HG03025 (cell line): ENCODE results near the gene TRIM24.
"Not testable (repeated sequence)": the region's sequence is repeated elsewhere in the genome, so short reads cannot be mapped to it uniquely, and the experiment has no call there.

Source experiments
- ATAC-seq: cut with Tn5 transposase; IDR thresholded peaks from one replicate; pipeline ENCODE4 v1.9.1; 2021; ENCODE audit warnings: mild to moderate bottlenecking, moderate library complexity; ENCODE audit not compliant: unreplicated experiment, low FRiP score

TRIM24 gene

DNA sequence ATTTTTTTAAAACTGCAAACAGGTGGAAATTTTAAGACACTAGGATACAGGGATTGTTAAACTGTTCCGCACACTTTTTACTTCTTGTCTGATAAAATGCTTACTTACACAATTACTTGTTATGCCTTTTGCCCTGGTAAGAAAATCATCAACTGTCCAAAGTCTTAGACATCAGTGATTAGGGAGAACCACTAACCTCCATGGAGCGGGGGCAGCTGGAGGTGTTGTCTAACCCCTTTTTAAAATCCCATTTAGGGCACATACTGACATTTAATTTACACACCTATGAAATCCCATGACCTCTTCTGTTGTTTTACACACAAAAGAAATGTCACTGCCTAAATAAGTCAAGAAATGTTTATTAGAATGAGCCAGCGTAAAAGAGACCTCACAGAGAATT is 65.7 kb downstream of the TRIM24 start:
- ATAC-seq = no peak

DNA sequence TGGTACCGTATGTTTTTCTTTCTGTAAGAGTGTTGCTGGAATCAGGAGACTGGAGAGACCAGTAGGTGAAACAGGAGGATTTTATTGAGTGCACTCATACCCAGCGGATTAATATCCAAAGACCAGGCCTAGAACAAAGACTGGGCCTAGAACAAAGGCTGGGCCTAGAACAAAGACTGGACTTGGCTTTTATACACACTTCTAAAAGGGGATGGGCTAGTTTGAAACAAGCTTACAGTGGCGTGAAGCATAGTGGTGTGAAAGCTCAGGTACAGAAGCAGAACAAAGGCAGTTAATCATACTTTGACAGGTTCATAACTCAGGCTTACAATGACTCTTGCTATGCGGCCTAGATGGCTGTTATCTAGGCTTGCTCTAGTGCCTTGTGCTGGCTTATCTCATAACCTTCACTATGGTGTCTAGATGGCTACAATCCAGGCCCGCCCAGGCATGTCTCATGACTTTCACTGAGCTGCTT is 67.7 kb downstream of the TRIM24 start:
- no peak for ATAC-seq

DNA sequence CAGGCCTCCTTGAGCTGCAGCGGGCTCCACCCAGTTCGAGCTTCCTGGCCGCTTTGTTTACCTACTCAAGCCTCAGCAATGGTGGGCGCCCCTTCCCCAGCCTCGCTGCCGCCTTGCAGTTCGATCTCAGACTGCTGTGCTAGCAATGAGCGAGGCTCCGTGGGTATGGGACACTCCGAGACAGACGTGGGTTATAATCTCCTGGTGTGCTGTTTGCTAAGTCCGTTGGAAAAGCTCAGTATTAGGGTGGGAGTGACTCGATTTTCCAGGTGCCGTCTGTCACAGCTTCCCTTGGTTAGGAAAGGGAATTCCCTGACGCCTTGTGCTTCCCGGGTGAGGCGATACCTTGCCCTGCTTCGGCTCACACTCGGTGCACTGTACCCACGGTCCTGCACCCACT is 76.8 kb downstream of the TRIM24 start:
- not testable (repeated sequence) for ATAC-seq

DNA sequence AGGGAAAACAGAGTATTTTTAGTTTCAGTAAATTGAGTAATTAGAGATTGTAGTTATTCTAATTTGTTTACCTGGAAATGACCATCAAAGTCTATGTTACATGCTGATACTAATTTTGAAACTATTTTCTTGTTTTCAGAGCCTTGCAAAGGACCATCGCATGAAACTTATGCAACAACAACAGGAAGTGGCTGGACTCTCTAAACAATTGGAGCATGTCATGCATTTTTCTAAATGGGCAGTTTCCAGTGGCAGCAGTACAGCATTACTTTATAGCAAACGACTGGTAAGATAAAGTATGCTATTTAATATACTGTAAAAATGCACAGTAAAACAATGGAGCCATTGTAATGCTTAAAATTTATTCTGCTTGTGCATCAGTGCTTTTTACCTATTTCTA is 78.5 kb downstream of the TRIM24 start:
- ATAC-seq = no peak

DNA sequence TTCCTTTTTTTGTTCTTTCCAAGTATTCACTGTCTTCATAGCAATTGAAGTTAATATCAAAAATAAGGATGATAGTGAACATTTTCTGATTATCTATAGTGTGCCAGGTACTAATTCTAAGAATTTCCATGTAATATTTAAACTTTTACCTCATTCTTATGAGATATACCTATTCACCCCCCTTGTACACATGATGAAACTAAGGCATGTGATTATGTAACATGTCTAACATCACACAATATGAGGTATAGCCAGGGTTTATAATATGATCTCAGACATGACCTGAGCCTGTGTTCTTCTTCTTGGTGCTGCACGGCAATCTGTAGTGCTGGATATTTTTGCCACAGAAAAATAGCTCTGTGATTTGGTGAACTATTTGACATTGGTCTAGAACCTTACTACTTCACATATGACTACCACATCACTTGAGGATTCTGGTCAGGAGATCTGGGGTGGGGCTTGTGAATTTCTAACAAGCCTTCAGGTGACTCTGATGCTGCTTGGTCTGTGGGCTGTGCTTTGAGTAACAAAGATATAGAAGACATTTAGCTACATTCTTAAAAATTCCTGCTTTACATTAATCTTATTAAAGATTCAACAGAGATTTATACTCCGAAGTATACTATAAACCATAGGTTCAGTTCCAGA is 79.1 kb downstream of the TRIM24 start:
- no peak for ATAC-seq

DNA sequence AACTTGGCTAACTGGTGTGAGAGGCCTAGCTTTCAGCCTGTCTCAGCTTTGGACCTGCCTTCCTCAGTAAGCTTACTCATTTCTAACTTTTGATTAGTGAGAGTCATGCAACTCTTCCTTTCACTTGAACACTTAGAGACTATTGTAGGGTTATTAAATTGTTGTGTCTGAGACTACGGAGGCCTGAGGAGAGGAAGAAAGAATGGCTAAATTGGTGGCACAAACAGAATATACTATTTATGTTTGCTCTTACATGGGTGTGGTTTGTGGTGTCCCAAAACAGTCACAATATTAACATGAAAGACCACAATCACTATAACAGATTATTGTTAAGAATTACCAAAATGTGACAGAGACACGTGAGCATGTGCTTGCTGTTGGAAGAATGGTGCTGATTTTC is 82.1 kb downstream of the TRIM24 start:
- ATAC-seq = peak; percentile 80

DNA sequence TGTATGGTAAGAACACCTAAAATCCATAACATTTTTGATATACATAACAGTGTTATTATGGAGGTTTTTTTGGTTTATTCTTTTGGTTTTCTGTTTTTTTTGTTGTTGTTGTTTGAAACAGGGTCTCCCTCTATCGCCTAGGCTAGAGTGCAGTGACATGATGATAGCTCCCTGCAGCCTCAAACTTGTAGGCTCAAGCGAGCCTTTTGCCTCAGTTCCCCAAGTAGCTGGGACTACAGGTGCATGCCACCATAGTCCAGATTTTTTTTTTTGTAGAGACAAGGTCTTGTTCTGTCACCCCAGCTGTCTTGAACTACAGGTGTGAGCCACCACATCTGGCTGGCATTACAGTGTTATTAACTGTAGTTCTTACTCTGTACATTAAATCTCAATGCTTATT is 83.7 kb downstream of the TRIM24 start:
- no peak for ATAC-seq

DNA sequence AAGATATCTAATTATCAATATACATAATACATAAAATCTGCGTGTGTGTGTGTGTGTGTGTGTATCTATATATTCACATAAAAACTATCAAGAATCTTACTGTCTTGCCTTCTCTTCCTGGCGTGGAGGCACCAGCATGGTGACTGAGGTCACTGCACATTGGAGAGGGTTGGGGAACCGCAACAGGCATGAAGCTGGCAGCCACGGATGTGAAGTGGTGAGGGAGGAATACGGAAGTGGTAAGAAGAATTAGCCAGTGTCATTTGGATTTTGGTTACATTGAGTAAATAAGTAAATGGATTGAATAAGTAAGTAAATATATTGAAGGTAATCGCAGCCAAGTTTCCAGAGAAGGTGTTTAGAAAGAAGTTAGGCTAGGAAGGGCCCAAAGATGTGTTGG is 85.1 kb downstream of the TRIM24 start:
- ATAC-seq = no peak

DNA sequence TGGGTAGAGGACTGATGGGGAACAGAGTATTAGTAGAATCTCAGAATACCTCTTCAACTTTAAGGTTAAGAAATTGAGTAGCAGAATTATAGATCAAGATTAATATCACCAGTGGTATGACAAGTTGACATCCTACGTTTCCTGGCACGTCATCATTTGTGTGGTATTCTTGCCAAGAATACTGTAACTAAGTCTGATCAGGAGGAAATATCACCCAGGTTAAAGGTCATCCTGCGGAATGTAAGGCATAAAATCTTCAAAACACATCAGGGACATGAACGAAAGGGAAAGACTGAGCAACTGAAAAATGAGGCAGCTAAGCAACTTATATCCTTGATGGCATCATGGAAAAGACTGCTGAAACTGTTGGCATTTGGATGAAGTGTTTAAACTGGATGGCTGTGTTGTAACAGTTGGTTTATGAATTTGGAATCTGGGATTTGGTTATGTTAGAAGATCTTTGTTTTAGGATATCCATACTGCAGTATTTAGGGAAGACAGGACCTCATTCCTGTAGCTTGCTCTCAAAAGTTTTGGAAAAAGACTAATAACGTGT is 86.1 kb downstream of the TRIM24 start:
- no peak for ATAC-seq

DNA sequence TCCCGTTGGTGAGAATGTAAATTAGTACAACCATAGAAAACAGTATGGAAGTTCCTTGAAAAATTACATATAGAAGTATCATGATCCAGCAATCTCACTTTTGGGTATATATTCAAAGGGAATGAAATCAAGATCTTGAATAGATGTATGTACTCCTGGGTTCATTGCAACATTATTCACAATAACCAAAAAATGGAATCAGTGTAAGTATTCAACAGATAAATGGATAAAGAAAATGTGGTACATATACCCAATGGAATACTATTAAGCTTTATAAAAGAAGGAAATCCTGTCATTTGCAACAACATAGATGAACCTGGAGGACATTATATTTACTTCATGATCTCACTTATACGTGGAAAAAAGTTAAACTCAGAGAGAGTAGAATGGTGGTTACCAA is 86.8 kb downstream of the TRIM24 start:
- no peak for ATAC-seq

DNA sequence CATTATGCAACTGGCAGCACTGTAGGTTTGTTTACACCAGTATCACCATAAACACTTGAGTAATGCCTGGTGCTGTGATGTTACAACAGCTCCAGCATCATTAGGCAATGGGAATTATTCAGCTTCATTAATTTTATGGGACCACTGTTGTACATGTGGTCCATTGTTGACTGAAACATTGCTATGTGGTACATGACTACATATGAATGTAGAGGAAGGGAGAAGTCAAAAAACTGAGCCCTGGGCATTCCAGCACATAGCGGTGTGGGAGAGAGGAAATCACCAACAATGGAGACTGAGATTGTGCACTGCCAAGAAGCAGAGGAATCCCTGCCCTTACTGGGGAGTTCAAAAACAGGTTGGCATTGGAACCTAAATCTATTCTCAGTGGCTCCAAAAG is 89.0 kb downstream of the TRIM24 start:
- no peak for ATAC-seq

DNA sequence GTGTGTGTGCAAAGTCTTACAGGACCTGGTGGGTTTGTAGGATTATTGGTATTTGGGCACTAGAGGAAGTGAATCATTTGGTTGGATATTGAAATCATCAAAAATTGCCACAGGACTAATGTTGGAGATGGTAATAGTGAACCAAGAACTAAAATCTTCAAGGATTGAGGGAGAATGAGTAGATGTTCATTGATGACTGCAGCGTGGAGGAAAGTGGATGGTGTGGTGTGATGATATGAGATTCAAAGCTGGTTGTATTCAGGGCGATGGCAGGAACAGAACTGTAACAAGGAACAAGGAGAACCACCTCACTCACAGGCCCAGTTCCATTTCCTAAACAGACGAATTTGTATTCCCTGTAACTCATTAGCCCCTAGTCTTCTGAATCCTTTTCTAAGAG is 90.3 kb downstream of the TRIM24 start:
- ATAC-seq = no peak

DNA sequence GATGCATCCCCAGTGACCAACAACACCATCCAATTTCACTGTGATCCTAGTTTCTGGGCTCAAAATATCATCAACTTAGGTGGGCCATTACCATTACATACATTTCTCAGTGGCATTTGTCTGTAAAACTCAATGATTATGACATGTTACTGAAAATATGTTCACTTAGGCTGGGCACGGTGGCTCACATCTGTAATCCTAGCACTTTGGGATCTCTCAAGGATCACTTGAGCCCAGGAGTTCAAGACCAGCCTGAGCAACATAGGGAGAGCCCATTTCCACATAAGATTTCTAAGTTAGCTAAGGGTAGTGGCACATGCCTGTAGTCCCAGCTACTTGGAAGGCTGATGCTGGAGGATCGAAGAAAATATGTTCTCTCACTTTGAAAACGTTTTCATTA is 91.0 kb downstream of the TRIM24 start:
- no peak for ATAC-seq

DNA sequence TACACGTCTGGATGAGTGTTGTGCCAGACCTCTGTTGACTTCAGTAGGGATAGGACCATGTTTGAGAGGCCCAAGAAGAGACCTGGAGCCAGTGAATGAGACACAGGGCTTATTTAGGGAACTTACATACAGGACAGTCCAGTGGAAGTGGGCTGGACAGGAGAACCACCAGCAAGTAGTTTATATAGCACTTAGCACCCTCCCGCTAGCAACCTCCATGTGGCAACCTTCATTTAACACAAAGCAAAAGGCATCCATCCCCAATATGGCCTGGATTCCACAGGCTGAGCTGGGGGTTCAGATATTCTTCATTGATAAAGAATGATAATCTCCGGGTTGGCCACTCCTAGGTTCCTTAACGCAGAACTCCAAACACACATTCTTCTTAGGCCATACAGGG is 93.7 kb downstream of the TRIM24 start:
- no peak for ATAC-seq

DNA sequence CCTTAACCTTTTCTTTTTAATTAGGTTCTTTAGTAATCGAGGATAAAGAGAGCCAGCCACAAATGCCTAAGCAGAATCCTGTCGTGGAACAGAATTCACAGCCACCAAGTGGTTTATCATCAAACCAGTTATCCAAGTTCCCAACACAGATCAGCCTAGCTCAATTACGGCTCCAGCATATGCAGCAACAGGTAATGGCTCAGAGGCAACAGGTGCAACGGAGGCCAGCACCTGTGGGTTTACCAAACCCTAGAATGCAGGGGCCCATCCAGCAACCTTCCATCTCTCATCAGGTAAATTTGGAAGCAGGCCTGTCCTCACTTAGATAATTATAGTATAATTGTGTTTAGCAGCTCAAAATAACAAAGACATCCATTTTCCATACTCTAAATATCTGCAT is 94.6 kb downstream of the TRIM24 start:
- no peak for ATAC-seq

DNA sequence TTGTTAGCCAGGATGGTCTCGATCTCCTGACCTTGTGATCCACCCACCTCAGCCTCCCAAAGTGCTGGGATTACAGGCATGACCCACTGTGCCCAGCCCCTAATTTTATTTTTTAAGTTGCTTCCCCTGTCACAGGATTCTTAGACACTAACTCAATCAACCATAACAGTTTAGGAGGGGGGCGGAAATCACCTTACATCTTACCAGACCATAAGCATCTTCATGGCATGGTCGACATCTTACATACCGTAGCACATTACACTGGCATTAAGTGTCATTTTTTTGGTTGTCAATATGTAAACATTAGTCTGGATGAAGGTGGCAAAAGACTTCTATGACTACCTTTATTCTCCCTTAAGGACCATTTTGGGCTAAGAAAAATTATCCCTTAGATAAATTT is 95.6 kb downstream of the TRIM24 start:
- ATAC-seq = no peak

DNA sequence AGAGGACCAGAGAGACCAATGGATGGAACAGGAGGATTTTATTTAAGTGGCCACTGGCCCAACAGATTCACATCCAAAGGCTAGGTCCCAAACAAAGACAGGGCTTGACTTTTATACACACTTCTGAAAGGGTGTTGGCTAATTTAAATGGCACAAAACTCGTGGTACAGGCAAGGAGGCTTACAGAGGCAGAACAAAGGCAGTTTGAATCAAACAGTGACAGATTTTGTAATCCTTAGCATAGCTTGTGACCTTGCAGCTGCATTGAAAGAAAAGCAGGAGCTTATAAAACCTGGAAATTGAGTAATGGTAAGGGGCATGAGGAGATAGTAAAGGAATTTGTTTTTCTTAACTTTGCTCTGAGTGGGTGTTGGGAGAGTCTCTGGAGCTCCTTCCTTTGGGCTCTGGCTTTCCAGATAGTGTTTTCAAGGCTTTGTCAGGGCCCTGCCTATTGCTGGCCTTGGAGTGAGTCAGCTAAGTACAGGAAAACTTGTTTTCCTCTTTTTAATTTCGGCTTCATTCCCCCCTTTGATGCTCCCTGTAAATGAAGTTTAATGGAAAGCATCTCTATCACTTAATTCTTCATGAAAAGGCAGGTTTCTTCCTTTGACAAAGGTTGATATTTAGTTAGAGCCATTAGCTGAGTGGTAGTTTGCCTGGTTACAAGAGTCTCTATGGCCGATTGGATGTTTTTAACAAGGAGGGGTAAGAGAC is 96.9 kb downstream of the TRIM24 start:
- no peak for ATAC-seq

DNA sequence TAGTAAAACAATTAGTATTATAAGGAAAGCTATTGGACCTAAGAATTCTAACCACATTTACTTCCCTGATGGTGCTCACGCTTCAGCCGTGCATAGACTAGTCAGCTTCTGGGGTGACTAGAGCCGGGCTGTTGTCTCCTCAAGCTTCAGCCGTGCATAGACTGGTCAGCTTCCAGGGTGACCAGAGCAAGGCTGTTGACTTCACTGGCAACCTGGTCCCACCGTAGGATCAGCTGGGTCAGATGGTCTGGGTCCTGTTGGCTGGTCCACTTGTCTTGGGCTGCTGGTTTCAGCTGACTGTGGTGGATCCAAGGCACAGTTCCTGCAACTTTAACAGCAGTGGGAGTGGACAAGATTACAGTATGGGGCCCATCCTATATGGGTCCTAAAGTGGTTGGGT is 99.4 kb downstream of the TRIM24 start:
- ATAC-seq = no peak

DNA sequence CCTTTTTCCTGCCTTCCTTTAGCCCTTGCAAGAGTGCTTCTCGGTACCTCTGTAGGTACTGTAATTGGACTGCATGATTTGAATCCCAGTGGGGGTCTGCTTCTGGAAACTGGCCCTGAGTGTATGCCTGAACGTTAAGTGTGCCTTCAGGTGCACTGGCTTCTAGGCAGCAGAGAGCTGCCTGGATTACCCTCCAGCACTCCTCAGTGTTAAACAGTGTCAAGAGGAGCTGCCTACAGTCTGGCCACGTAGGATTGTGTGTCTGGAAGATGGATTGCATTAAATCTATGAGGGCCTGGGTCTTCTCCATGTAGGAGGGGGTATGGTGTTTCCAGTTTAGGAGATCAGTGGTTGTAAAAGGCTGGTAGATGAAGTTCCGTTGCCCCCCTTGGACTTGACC is 103.7 kb downstream of the TRIM24 start:
- ATAC-seq = no peak

DNA sequence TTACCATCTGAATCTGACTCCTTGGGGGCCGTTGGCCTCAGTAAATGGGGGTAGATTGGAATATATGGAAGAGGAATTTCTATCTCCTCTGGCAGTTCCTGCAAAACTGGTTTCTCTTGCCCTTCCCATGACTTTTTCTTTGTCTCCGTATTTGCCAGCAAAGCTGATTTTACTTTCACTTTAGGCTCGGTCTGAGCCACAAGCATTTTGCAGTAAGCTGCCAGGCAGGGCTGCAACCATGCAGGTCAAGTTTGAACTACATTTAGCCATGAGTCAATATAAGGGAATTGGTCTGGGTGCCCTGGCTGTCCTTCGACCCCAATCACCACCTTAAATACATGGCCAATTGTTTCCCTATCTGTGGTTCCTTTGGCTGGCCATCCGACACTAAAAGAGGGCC is 104.3 kb downstream of the TRIM24 start:
- ATAC-seq = no peak

DNA sequence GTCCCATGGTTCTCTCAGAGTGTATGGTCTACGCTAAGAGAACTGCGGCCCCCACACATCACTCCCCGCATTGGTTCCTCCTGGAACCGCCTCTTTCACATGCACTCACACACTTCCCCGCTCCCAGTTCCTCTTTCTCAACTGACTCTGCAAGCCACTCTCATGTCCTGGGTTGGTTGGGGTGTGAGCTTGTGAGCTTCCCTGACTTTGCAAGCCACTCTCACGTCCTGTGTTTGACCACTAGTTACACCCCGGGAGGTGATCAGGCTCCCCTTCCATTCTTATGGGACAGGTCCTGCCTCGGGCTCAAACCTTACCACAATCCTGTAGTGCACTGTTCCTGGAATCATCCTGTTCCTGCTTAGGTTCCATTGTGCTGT is 105.0 kb downstream of the TRIM24 start:
- no peak for ATAC-seq

DNA sequence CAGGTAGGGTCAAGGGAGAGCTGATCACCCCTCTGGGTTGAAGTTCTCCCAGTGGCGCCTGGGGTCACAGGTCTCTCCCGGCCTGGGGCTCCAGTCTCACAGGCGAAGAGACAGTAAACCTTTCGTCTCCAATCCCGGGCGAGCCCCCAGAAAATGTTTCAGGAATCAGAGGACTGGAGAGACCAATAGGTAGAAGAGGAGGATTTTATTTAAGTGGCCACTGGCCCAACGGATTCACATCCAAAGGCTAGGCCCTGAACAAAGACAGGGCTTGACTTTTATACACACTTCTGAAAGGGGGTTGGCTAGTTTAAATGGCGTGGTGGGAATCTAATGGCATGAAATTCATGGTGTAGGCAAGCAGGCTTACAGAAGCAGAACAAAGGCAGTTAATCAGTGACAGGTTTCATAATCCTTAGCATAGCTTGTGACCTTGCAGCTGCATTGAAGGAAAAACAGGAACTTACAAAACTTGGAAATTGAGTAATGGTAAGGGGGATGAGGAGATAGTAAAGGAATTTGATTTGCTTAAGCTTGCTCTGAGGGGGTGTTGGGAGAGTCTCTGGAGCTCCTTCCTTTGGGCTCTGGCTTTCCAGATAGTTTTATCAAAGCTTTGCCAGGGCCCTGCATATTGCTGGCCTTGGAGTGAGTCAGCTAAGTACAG is 105.5 kb downstream of the TRIM24 start:
- no peak for ATAC-seq
